ENCODE results near the gene HSPA1L.
"Not testable (repeated sequence)": the region's sequence is repeated elsewhere in the genome, so short reads cannot be mapped to it uniquely, and the experiment has no call there.

The HSPA1L gene

DNA sequence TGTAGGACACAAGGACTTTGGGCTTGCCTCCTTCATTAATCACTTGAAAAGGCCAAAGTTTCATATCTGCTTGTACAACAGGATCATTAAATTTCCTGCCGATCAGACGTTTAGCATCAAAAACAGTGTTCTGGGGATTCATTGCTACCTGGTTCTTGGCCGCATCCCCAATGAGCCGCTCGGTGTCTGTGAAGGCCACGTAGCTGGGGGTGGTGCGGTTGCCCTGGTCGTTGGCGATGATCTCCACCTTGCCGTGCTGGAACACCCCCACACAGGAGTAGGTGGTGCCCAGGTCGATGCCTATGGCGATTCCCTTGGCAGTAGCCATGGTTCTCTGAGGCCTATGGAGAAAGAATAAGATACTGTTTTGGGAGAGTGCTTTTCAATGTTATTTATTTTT, 3.4 kb downstream of the HSPA1L start:
- DNase-seq, result no peak

DNA sequence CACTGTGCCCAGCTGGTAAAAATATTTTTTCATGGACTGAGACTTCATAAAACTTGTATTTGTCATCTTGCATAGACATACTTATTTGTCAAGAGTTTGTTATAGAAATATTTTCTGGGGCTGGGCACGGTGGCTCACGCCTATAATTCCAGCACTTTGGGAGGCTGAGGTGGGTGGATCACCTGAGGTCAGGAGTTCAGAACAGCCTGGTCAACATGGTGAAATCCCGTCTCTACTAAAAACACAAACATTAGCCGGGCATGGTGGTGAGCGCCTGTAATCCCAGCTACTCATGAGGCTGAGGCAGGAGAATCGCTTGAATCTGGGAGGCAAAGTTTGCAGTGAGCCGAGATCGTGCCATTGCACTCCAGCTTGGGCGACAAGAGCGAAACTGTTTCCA, 6.5 kb downstream of the HSPA1L start:
- not testable (repeated sequence) for DNase-seq

DNA sequence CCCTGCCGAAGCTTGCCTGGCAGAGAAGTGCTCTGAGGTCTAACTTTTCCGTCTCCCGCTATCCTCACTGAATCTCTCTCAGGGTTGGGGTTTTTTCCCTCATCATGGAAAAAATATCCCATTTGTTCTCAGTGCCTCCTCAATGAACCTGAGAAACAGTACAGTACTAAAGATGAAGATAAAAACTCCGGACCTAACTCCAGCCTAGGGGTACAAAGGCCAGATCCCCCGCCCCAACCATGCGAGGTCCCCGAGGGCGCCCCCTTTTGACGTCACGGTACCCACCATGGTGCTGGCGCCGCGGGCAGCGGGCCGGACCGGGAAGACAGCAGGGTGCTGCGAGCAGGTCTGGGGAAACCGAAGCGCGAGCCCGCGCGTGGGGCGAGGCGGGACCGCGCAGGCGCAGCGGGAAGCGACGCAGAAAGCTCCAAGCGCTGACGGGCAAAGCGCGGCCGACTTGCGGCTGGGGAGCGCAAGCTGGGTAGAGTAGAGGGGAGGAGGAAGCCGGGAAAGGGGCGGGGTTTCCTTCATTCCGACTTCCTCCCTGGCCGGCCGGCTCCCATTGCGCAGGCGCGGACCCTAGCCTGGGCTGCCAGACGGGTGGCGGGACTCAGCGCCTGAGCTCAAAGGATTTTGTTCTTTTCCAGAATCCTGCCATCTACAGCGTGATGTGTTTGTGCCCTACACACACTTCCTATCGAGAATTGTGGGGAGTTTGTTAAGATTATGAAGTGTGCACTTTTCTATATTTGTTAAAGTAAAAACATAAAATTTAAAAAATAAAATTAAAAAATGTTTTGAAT, 8.4 kb downstream of the HSPA1L start, which contains the start of gene LSM2:
LSM2 (minus strand) TSS at position 497 of the 803 bp plus-strand sequence; CDS start at position 288, 209 bp downstream.
- DNase-seq, result peak; percentile 98

DNA sequence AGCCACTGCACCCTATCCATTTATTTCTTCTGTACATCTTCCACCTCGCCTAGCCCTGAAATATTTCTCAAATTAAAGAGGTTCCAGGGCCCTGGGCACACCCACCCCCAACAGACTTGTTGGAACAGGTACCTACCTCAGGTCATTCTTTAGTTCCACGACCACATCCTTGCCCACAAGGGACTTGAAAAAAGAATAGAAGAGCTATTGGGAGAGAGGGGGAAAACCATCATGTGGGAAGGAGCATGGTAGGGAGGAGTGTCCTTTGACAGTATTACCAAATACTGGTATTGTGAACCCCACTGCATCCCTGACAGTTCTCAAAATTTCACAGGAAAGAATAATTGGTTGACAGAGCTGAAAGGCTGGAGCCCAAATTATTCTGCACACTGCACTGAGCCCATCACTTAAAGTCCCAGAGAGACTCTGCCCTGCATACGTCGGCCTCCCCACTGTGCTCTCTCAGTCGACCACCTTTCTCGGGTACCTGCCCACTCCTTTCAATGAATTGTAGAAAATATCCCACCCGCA, 9.1 kb downstream of the HSPA1L start:
- DNase-seq, result no peak

DNA sequence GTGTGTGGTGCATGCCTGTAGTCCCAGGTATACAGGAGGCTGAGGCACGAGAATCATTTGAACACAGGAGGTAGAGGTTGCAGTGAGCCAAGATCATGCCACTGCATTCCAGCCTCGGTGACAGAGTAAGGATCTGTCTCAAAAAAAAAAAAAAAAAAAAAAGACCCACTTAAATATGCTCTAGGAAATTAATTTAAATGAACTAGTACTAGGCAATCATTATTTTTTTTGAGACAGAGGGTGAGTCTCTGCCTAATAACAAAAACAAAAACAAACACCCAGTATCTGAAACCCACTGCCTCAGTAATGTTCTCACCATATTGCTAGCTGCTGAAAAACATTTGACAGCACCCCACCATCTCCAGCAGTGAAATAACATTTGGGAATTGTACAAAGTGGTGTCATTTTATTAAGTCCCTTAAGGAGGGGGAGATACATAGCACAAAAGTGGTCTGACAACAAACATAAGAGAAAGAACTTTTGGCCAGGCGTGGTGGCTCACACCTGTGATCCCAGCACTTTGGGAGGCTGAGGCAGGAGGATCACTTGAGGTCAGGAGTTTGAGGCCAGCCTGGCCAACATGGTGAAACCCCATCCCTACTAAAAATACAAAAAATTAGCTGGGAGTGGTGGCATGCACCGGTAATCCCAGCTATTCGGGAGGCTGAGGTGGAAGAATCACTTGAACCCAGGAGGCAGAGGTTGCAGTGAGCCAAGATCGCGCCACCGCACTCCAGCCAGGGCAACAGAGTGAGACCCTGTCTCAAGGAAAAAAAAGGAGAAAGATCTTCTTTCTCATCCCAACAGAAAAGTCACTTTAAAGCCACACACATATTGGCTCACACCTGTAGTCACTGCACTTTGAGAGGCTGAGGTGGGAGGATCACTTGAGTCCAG, 13.8 kb downstream of the HSPA1L start:
- not testable (repeated sequence) for DNase-seq

DNA sequence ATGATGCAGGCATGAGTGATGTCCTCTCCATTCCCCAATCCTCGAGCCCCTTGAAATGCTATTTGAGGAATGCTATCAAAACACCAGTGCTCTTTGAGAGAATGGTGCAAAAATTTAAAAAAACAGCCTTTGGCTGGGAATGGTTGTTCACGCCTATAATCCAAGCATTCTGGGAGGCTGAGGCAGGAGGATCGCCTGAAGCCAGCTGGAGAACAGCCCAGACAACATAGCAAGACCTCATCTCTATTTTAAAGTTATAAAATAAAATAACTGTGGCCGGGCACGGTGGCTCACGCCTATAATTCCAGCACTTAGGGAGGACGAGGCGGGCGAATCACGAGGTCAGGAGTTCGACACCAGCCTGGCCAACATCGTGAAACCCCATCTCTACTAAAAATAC, 15.3 kb downstream of the HSPA1L start:
- no peak for DNase-seq

DNA sequence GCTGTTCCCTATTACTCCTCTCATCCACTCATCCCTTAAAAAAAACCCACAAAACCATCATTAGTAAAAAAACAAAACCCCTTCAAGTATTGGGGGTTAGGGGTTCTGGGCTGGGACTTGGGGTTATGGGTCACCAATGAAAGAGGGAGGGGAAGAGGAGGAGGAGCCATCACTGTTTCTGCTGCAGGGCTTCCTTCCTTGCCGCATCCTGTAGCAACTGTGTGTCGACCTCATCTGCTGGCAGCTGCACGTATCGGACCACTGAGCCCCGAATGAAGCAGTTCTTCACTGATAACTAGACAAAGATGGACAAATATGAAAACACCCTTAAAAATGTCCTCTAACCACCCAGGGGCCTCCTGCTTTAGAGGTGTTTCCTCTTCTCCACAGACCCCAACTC, 17.5 kb downstream of the HSPA1L start:
- DNase-seq, result no peak

DNA sequence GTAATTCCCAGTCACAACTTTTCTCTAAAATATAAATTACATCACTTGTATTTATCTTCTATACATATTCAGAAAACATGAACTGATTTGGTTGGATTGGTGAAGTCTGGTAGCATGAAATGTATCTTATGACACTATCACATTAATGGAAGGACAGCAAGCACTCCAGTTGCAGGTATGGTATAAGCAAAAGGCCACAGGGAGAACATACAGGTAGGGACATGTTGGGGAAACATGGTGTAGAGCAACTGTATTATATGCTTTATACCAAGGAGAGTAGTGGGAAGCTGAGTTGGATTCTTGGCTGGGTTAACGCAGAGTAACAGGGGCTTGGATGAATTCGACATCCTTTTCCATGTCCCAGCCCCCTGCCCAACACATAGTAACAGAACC, 18.1 kb downstream of the HSPA1L start:
- DNase-seq, result no peak

DNA sequence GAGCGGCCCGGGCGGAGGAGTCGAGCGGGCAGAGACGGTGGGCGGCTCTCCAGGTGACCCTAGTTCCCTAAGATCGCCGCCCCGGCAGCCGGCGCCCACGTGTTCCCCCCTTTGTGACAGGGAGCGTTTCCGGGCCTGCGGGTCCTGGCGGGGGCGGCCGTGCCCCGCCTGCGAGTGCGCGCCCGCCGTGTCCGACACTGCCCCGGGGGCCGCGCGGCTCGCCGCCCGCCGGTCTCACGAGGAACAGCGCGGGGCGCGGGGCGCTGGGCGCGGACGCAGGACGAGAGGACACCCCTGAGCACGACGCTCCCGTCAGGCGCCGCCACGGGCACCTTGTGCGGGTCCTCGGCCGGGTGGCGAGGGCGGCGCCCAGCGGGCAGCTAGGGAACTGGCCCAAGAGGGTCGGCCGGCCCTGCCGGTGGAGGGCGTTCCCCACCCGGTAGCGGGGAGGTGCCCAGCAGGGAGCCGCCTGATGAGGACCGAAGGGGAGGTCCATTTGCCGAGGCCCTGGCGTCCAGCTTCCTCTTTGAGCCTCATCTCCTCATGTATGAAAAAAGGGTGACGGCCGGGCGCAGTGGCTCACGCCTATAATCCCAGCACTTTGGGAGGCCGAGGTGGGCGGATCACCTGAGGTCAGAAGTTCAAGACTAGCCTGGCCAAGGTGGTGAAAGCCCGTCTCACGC, 19.3 kb downstream of the HSPA1L start, which contains the start of gene VARS1:
VARS1 (minus strand) TSS at position 137 of the 683 bp plus-strand sequence. CDS start 535 bp downstream, outside the sequence.
- DNase-seq, result peak; percentile 90

DNA sequence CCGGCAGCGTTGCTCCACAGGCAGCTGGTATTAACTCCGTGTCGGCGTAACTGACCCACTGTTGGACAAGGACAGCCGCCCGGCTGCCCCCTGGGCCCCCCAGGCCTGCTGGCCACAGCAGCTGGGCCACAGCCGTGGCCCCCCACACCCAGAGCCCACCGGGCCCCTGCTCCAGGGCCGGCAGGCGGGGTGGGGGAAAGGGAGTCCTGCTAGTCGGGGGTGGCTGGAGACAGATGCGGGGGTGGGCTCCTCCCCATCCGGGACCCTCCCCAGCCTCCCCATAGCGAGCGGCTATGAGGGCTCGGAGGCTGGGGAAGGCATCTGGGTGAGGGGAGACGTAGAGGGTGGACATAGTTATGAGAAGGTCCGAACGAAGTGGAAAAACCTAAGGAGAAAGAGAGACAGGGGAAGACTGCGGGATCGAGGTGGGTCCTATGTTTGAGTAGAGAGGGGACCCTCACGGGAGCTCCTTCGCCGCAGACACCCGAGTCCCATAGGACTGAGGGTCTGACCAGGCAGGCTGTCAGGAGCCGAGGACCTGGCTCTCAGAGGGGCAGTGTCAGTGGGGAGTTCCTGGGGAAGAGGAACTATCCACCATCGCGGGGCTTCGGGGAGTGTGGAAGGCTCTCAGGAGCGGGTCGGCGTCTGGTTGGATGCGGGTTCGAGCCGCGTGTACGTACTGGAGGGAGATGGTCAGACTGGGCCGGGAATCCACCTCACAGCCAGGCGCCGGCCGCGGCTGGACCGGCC, 20.0 kb downstream of the HSPA1L start:
- no peak for DNase-seq

DNA sequence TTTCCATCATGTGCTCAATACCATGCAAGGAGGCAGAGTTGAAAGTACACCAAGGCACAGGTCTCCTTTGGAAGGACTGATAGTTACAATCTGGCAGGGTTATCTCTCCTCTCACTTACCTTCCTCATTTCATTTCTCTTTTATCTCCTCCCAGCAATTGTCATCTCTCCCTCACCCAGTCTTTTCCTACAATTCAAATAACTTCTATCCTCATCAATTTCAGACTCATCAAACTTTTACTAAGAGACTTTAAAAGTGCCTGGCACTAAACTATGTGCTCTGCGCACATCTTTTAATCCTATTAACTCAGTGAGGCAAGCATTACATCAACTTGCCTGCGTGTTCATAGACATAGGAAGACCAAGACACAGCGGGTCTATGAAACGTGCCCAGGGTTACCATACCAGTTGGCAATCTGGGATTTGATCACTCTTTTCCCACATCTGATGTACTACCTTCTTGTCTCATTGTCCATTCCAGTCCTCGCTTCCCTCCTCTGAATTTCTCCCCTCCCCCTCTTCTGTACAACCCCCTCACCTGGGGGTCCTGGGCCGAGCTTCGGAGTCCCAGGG, 20.7 kb downstream of the HSPA1L start:
- no peak for DNase-seq

DNA sequence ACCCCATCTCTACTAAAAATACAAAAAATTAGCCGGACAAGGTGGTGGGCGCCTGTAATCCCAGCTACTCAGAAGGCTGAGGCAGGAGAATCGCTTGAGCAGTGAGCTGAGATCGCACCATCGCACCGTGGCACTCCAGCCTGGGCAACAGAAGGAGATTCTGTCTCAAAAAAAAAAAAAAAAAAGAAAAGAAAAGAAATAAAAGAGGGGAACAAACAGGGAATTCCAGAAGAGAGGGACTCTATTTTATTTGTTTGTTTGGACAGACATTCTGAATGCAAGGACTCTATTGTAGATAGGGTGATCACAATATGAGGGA, 21.2 kb downstream of the HSPA1L start:
- not testable (repeated sequence) for DNase-seq

DNA sequence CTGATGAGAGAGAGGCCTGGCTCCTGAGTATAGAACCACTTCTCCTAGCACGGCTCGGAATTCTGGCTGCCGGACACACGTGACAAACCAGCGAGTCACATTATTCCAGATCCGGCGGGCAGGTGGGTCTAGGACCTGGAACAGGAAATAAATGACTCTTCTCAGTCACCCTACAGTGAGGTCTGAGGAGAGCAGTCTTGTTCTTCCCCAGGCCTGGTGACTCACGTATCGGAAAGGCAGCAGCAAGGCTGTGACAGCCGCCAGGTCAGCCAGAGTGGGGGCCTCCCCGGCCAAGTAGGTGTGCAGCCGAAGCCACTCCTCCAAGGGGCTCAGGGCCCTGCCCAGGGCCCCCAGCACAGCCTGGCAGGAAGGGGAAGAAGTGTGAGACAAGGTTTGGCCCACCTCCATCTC, 22.3 kb downstream of the HSPA1L start:
- no peak for DNase-seq

DNA sequence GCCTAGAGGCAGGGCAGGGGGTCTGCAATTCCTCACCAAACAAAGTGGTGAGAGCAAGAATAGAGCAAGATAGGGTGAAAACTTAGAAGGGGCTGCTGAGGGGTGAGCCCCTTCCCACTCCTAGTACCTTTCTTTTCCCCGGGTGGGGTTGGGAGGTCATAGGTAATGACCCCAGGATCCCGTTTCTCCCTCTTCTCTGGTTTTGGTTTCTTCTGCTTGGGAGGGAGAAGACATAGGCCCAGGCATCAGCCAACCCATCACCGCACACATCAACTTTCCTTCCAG, 23.1 kb downstream of the HSPA1L start:
- no peak for DNase-seq

DNA sequence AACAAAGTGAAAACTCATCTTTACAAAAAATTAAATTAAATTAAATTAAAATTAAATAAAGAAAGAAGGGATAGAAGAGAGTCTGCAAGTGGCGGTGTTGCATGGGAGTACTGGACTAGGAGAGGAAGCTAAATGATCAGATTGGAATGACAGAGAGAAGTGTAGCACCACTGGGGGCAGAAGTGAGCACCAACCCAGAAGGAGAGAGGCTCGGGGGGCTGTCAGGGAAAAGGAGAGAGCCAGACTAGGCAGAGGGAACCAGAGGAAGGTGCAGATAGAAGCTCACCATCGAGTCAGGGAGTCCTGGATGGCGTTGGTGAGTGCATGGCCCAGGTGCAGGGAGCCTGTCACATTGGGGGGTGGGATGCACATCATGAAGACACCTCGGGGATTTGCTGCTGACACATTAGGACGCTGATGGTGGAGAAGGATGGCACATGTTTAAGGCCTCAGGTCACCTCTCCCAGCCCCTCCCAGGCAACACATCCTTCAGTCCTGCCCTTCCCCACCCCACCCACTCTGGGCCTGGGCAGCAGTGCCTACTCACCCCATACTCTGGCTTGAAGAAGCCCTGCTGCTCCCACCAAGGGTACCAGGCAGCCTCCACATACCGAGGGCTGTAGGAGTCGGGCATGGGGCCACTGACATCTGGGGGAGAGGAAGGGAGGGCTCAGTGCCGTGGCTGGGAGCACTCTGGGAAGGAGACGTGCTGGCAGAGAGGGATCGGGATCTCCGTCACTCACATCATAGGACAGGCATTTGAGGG, 23.6 kb downstream of the HSPA1L start:
- peak; percentile 61 for DNase-seq

DNA sequence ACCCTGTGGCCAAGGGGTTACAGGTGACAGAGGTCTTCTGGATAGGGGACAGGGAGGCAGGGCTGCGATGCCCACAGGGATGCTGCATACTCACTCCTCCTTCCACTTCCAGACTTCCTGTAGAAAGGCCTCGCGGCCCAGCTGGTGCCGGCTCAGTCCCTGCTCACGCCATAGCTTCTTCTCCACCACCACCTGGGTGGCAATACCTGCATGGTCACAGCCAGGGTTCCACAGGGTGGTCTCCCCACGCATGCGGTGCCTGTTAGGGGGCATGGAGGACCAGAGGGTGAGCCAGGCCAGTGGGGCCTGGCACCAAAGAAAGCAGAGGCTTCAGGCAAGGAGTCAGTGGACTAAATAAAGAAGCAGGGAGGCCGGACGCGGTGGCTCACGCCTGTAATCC, 29.6 kb downstream of the HSPA1L start:
- no peak for DNase-seq

DNA sequence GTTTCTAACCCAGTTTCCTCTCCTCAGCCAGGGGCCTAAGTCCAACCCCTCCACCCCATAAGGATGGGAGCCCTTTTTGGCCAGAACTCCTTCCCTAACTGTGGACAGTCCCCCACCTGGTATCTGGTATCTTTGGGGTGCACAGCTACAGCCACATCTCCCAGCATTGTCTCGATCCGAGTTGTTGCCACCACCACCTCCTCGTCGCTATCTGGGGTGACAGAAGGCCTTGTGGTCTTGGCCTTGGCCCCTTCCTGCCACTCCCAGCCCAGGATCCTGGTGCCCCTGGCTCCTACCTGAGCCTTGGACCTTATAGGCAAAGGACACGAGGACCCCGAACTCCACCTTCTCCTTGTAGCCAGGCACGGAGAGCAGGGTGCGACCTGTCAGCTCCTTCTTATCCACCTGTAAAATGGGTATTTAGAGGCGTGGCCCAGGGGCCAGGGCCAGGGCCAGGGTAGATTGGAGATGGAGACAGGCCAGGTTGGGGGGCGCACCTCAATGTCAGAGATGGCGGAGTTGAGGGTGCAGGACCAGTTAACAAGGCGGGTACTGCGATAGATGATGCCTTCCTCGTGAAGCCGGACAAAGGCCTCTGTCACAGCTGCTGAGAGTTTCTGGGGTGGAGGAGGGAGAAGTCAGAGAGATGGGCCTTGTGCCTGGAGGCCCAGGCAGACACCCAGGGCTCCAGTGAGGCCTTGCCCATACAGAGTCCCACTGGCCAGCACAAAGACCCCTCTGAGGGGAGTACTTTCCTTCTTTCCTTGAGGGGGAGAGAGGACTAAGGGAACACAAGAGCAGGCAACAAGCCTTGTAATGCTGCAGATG, 30.8 kb downstream of the HSPA1L start:
- DNase-seq, result no peak

DNA sequence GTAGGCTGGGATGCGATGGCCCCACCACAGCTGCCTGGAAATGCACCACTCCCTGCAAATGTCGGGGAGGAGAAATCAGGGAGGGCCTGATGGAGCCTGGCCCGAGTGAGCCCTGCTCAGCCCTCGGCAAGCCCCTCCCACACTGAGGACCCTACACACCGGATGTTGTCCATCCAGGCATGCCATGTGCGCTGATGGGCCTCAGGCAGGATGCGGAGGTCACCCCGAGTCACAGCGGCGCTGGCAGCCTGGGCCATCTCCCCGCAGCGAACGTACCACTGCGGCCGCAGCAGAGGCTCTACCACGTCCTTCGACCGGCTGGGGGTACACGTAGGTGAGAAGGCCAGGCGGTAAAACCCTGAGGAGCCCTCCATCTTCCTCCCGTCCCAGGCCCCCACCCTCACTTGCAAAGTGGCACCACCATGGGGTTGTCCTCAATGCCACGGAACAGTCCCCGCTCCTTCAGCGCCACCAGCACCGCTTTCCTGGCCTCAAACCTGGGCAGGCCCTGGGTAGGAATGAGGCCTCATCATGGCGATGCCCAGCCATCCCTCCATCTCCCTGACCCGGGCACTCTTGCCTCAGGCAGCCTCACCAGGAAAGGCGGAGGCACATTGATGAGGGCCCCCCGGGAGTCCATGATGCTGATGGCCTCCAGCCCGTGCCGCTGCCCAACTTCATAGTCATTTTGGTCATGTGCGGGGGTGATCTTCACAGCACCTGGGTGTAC, 32.8 kb downstream of the HSPA1L start:
- no peak for DNase-seq

DNA sequence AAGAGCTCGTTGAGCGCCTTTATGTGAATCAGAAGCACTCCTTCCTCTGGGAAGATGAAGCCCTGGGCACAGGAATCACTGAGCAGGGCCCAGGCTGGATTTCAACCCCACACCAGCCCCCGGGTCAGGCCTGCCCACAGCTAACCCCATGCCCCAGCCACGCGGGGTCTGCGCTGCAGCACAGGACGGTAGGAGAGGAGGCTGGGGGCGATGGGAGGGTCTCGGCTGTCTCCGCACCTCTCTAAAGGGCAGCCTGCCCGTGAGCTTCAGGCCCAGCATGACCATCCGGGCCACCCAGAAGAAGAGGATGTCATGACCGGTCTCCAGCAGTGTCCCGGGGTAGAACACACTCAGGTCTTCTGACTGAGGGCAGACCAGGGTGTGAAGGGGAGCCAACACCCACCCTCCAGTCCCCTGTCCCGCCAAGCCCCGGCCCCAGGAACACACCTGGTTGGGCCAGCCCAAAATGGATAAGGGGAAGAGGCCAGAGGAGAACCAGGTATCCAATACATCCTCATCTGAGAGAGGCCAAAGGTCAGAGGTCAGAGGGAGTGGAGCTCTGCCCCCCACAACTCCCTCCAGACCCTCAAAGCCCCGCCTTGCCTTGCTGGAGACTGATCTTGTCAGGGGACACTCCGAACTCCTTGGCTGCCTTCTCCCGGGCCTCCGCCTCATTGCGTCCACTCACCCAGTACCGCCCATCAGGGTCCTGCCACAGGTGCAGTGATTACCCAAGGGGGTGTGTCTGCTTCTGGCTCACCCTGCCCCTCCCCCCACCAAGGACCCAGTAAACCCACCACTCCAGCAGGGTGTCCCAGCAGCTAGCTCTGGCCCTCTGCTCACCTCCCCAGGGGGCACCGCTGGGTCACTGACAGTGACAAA, 33.6 kb downstream of the HSPA1L start:
- DNase-seq, result no peak

All from activated CD4-positive, alpha-beta T cell treated with anti-CD3 and anti-CD28 coated beads for 48 hours (primary cell).